Measurements from ENCODE around the gene ITGAL. TPM values are rescaled to one million over a fixed set of nuclear protein-coding genes. Genes with fewer than 3 reads are reported as not detected.
"Not testable (repeated sequence)": the region's sequence is repeated elsewhere in the genome, so short reads cannot be mapped to it uniquely, and the experiment has no call there.

ITGAL gene
- total RNA-seq, 2 experiments from 2014 or later = 83.8 to 89.0 TPM

- DNase-seq; H3K27ac Mint-ChIP-seq; H3K9me3 Mint-ChIP-seq; H3K27me3 Mint-ChIP-seq (ENCODE audit: low read depth); CTCF ChIA-PET; intact Hi-C loops (cut with micrococcal nuclease); H3K4me3 Mint-ChIP-seq; H3K4me1 Mint-ChIP-seq (ENCODE audit: low read depth): not testable (repeated sequence)
- peaks cover 25% of the 10 kb centered on the region for H3K36me3 Mint-ChIP-seq (ENCODE audit: low read depth)
These were observed 50.3 kb downstream of the ITGAL start for GRCh38 chr16:30522702-30523463.

GRCh38 chr16:30523768-30524574, 51.4 kb downstream of the ITGAL start:
- CTCF ChIA-PET = interaction anchor here (0.6 to 1.2 kb wide), 2 partner anchors 16 to 75 kb away, joined by 3 to 4 read pairs; no protein-coding TSS in a partner anchor
- H3K27ac Mint-ChIP-seq = no peak overlapping the region
- no peaks in the 10 kb centered on the region for H3K9me3 Mint-ChIP-seq
- H3K4me3 Mint-ChIP-seq = no peak overlapping the region
- peaks cover 19% of the 10 kb centered on the region for H3K36me3 Mint-ChIP-seq (ENCODE audit: low read depth)
- DNase-seq = no peak
- H3K27me3 Mint-ChIP-seq (ENCODE audit: low read depth) = no peaks in the 10 kb centered on the region
- peaks cover 15% of the 10 kb centered on the region for H3K4me1 Mint-ChIP-seq (ENCODE audit: low read depth)
- intact Hi-C loops (cut with micrococcal nuclease) = no loop called here

- H3K9me3 Mint-ChIP-seq = no peaks in the 10 kb centered on the region
- peaks cover 22% of the 10 kb centered on the region for H3K4me1 Mint-ChIP-seq (ENCODE audit: low read depth)
- H3K27me3 Mint-ChIP-seq (ENCODE audit: low read depth) = no peaks in the 10 kb centered on the region
- H3K36me3 Mint-ChIP-seq (ENCODE audit: low read depth) = peaks cover 10% of the 10 kb centered on the region
- intact Hi-C loops (cut with micrococcal nuclease) = no loop called here
- H3K27ac Mint-ChIP-seq = no peak overlapping the region
- CTCF ChIA-PET = interaction anchor here (0.6 to 1.2 kb wide), 5 partner anchors 13 to 176 kb away, joined by 3 to 4 read pairs (median 3); no protein-coding TSS in a partner anchor
- H3K4me3 Mint-ChIP-seq = peak overlapping the region; percentile 2
- no peak for DNase-seq
These were observed 52.3 kb downstream of the ITGAL start for GRCh38 chr16:30524575-30525568.

GRCh38 chr16:30525844-30526136, 53.2 kb downstream of the ITGAL start:
- H3K27me3 Mint-ChIP-seq (ENCODE audit: low read depth) = no peaks in the 10 kb centered on the region
- no peaks in the 10 kb centered on the region for H3K9me3 Mint-ChIP-seq
- H3K27ac Mint-ChIP-seq = peak overlapping the region; percentile 79
- no peak for DNase-seq
- CTCF ChIA-PET = interaction anchor here (1.2 kb wide), 1 partner anchor 14 kb away, joined by 3 read pairs; no protein-coding TSS in a partner anchor
- peaks cover 32% of the 10 kb centered on the region for H3K4me1 Mint-ChIP-seq (ENCODE audit: low read depth)
- intact Hi-C loops (cut with micrococcal nuclease) = loop anchor here (2.0 kb wide), 2 partner anchors 33 to 95 kb away; partner anchors contain the start of gene DCTPP1
- H3K4me3 Mint-ChIP-seq = peak overlapping the region; percentile 80
- H3K36me3 Mint-ChIP-seq (ENCODE audit: low read depth) = peaks cover 4% of the 10 kb centered on the region

- CTCF ChIA-PET = no interaction called here
- peaks cover 35% of the 10 kb centered on the region for H3K4me1 Mint-ChIP-seq (ENCODE audit: low read depth)
- intact Hi-C loops (cut with micrococcal nuclease) = loop anchor here (2.0 kb wide), 2 partner anchors 33 to 95 kb away; partner anchors contain the start of gene DCTPP1
- peak within 1 kb of the TSS; percentile 80 for H3K4me3 Mint-ChIP-seq
- no peaks in the 10 kb centered on the region for H3K27me3 Mint-ChIP-seq (ENCODE audit: low read depth)
- no peaks in the 10 kb centered on the region for H3K9me3 Mint-ChIP-seq
- peak within 1 kb of the TSS; percentile 79 for H3K27ac Mint-ChIP-seq
- peak; percentile 26 for DNase-seq
- H3K36me3 Mint-ChIP-seq (ENCODE audit: low read depth) = peaks cover 4% of the 10 kb centered on the region
These were observed 53.7 kb downstream of the ITGAL start, which contains the start of gene ZNF768 for GRCh38 chr16:30526137-30526822. ZNF768 (minus strand) TSS chr16:30526566; CDS start chr16:30526413, 153 bp downstream.

GRCh38 chr16:30526823-30527634, 54.5 kb downstream of the ITGAL start:
- intact Hi-C loops (cut with micrococcal nuclease) = loop anchor here (1.0 to 2.0 kb wide), 6 partner anchors 8 to 96 kb away; partner anchors contain the start of genes DCTPP1 and SEPHS2
- peak overlapping the region; percentile 75 for H3K27ac Mint-ChIP-seq
- peak; percentile 97 for DNase-seq
- CTCF ChIA-PET = interaction anchor here (0.6 to 3.4 kb wide), 4 partner anchors 51 to 125 kb away, joined by 3 to 9 read pairs (median 6); no protein-coding TSS in a partner anchor
- no peaks in the 10 kb centered on the region for H3K9me3 Mint-ChIP-seq
- peaks cover 4% of the 10 kb centered on the region for H3K36me3 Mint-ChIP-seq (ENCODE audit: low read depth)
- H3K4me1 Mint-ChIP-seq (ENCODE audit: low read depth) = peaks cover 36% of the 10 kb centered on the region
- peak overlapping the region; percentile 72 for H3K4me3 Mint-ChIP-seq
- H3K27me3 Mint-ChIP-seq (ENCODE audit: low read depth) = no peaks in the 10 kb centered on the region

- Mint-ChIP-seq H3K4me1 (ENCODE audit: low read depth) (peaks cover 36% of the 10 kb centered on the region), H3K27me3 (ENCODE audit: low read depth) (no peaks in the 10 kb centered on the region), H3K4me3 (peak overlapping the region; percentile 72), H3K9me3 (no peaks in the 10 kb centered on the region), H3K27ac (peak overlapping the region; percentile 75), H3K36me3 (ENCODE audit: low read depth) (no peaks in the 10 kb centered on the region)
- DNase-seq = peak; percentile 32
- intact Hi-C loops (cut with micrococcal nuclease) = loop anchor here (1.0 to 2.0 kb wide), 6 partner anchors 8 to 97 kb away; partner anchors contain the start of genes DCTPP1 and SEPHS2
- CTCF ChIA-PET = interaction anchor here (0.8 to 3.4 kb wide), 4 partner anchors 52 to 88 kb away, joined by 3 to 9 read pairs (median 6); no protein-coding TSS in a partner anchor
These were observed 55.2 kb downstream of the ITGAL start for GRCh38 chr16:30527635-30528178.

- Mint-ChIP-seq H3K4me1 (ENCODE audit: low read depth) (peaks cover 42% of the 10 kb centered on the region), H3K36me3 (ENCODE audit: low read depth) (peaks cover 3% of the 10 kb centered on the region), H3K27me3 (ENCODE audit: low read depth) (no peaks in the 10 kb centered on the region), H3K4me3 (no peak overlapping the region), H3K27ac (peak overlapping the region; percentile 12), H3K9me3 (no peaks in the 10 kb centered on the region)
- CTCF ChIA-PET = interaction anchor here (0.7 to 3.4 kb wide), 7 partner anchors 28 to 86 kb away, joined by 3 to 9 read pairs (median 3); partner anchors contain the start of gene SEPHS2
- DNase-seq = no peak
- intact Hi-C loops (cut with micrococcal nuclease) = no loop called here
These were observed 56.4 kb downstream of the ITGAL start for GRCh38 chr16:30528799-30529457.

GRCh38 chr16:30530163-30531037, 57.9 kb downstream of the ITGAL start:
- Mint-ChIP-seq H3K9me3 (no peaks in the 10 kb centered on the region), H3K27ac (peak overlapping the region; percentile 81), H3K36me3 (ENCODE audit: low read depth) (peaks cover 7% of the 10 kb centered on the region), H3K4me3 (no peak overlapping the region), H3K4me1 (ENCODE audit: low read depth) (peaks cover 42% of the 10 kb centered on the region), H3K27me3 (ENCODE audit: low read depth) (no peaks in the 10 kb centered on the region)
- CTCF ChIA-PET = interaction anchor here (0.7 to 3.4 kb wide), 6 partner anchors 42 to 128 kb away, joined by 3 to 8 read pairs (median 3); partner anchors contain the start of genes DCTPP1, FBRS and SEPHS2
- DNase-seq = peak; percentile 28
- intact Hi-C loops (cut with micrococcal nuclease) = no loop called here
